ENCODE measurements around the gene SVEP1. TPM values are rescaled to one million over a fixed set of nuclear protein-coding genes. Genes with fewer than 3 reads are reported as not detected.
"Not testable (repeated sequence)": the region's sequence is repeated elsewhere in the genome, so short reads cannot be mapped to it uniquely, and the experiment has no call there.

The SVEP1 gene
- polyA plus RNA-seq, 3 donors: 4.5 to 10.1 (median 6.8) TPM

DNA sequence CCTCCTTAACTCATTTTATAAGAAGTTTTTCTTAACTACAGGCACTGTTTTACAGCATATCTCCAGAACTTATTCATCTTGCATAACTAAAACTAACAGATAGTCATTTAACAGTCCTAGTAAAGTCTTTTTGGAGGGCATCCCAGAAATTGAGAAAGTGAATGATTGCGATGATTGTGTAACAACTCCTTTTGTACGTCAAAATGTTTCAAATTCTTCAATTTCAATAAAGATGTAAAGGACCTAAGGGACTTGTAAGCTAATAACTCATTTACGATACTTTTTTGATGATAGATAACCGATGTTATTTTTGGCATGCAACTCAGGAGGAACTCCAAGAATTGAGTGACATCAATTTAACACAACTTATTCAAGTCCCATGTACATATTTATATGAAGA is 42.7 kb downstream of the SVEP1 start:
- no peak for DNase-seq (ENCODE audit: extremely low read depth in 1 of 11, low read depth in 9 of 11, low spot score in 4 of 11)

DNA sequence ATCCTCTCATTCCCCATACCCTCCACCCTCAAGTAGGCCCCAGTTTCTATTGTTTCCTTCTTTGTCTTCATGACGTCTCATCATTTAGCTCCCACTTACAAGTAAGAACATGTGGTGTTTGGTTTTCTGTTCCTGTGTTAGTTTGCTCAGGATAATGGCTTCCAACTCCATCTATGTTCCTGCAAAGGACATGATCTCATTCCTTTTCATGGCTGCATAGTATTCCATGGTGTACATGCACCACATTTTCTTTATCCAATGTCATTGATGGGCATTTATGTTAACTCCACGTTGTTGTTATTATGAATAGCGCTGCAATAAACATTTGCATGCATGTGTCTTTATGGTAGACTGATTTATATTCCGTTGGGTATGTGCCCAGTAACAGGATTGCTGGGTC is 45.4 kb downstream of the SVEP1 start:
- not testable (repeated sequence) for DNase-seq (ENCODE audit: extremely low read depth in 1 of 11, low read depth in 9 of 11, low spot score in 4 of 11)

DNA sequence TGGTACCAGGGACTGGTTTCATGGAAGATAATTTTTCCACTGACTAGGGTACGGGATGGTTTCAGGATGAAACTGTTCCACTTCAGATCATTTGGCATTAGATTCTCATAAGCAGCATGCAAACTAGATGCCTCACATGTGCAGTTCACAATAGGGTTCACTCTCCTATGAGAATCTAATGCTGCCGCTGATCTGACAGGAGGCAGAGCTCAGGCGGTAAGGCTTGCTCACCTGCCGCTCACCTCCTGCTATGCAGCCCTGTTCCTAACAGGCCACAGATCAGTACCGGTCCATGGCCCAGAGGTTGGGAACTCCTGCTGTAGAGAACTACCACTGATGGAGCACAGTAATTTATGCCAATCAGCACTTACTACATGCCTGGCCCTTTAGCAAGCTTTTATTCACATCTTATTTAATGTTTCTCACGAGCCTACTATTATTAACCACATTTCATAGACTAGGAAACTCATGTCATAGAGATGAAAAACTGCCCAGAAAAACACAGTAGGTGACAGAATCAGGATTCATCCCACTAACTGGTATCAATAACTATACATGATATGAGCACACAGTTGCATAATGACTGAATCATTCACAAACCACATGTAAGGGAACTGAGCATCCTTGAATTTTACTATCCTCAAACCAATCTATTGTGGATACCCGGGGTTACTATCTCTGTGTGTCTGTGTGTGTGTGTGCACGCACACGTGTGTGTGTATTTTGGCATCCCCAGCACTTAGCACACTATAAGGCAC is 46.5 kb downstream of the SVEP1 start:
- DNase-seq (ENCODE audit: extremely low read depth in 1 of 11, low read depth in 9 of 11, low spot score in 4 of 11): no peak

DNA sequence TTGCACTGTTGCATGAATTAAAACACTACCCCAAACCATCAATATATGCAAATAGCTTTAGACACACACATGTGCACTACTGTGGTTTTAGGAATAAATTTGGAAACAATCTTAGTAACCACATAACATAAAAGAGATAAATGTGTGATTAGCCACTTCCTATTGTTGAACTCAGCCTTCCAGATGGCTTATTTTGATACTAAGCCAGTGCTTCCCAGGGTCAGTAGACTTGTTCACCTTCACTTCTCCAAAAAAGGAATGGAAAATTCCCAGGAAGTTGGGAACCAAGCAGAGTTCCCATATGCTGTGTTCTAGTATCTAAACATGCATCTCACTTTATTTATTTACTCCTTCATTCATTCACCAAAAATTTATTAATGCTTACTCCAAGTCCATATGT is 47.8 kb downstream of the SVEP1 start:
- no peak for DNase-seq (ENCODE audit: extremely low read depth in 1 of 11, low read depth in 9 of 11, low spot score in 4 of 11)

DNA sequence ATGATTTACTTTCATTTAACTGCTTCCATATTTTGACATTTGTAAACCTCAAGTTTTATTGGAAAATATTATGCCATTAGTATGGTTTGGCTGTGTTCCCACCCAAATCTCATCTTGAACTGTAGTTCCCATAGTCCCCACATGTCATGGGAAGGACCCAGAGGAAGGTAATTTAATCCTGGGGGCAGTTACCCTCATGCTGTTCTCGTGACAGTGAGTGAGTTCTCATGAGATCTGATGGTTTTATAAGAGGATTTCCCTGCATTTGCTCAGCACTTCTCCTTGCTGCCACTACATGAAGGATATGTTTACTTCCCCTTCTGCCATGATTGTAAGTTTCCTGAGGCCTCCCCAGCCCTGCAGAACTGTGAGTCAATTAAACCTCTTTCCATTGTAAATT is 48.3 kb downstream of the SVEP1 start:
- DNase-seq (ENCODE audit: extremely low read depth in 1 of 11, low read depth in 9 of 11, low spot score in 4 of 11): not testable (repeated sequence)

DNA sequence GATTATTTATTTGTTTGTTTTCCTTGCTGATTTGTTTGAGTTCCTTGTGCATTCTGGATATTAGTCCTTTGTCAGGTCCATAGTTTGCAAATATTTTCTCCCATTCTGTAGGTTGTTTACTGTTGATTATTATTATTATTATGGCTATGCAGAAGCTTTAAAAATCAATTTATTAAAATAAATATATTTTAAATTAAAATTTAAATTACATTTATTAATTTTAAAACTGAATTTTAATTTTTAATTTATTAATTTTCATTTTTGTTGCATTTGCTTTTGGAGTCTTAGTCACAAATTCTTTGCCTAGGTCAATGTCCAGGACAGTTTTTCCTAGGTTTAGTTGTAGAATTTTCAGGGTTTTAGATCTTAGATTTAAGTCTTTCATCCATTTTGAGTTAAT is 50.9 kb downstream of the SVEP1 start:
- DNase-seq (ENCODE audit: extremely low read depth in 1 of 11, low read depth in 9 of 11, low spot score in 4 of 11): no peak

DNA sequence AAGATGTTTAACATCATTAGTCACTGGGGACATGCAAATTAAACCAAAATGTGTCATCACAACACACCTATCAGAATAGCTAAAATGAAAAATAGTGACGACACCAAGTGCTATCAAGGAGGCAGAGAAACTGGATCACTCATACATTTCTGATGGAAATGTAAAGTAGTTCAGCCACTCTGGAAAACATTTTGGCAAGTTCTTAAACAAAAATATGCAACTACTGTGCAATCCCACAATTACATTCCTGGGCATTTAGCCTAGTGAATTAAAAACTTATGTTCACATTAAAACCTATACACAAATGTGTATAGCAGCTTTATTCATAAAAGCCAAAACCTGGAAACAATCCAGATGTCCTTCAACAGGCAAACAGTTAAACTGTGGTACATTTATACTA is 53.1 kb downstream of the SVEP1 start:
- no peak for DNase-seq (ENCODE audit: extremely low read depth in 1 of 11, low read depth in 9 of 11, low spot score in 4 of 11)

DNA sequence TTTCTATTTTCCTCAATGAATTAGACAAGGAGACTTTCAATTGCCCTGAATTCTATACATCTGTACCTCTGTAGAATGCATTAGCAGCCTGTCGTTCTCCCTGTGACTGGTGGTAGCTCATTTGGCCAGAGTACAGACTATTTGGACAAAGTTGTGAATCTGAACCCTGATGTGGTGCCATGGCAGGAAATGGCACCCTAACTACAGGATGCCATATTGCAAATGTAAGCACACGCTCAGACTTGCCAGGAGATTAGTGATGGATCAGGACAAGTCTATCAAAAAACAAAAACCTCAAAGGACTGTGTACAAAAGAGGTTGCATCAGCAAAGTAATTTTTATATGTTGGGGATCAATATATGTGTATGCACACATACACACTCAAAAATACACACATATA is 58.3 kb downstream of the SVEP1 start:
- DNase-seq (ENCODE audit: extremely low read depth in 1 of 11, low read depth in 9 of 11, low spot score in 4 of 11): no peak

DNA sequence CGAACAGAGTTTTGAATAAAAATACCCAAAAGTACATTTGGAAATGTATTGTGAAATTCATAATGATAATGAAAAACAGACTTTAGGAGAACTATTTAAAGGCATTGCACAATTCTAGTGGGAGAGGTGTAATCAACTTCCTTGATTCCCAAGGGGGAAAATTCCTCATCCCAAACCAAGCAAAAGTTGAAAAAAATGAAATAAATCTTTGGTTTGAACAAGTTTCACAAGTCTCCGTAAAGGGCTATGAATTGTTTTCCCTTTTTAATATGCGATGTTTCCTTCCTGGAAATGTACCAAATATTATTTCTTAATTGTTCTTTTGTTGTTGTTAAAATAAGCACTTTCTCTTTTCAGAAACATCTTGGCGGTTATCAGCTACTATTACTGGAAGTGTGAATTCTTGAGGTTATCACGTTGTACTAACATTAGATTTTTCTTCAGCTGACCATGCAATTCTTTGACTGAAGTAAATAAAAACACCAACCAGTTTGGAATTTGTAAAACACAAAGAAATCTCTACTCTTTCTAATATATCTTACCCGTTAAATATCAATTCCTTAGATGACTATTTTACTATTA is 59.3 kb downstream of the SVEP1 start:
- no peak for DNase-seq (ENCODE audit: extremely low read depth in 1 of 11, low read depth in 9 of 11, low spot score in 4 of 11)

DNA sequence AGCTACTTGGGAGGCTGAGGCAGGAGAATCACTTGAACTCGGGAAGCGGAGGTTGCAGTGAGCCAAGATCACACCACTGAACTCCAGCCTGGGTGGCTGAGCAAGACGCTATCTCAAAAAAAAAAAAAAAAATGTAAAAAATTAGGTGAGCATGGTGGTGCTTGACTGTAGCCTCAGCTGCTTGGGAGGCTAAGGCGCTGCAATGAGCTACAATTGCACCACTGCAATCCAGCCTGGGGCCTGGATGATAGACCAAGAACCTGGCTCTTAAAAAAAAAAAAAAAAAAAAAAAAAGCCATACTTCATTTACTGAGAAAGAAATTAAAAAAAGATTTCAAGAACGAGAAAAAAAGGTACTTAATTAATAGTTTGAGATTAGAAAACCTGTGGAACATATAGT is 62.1 kb downstream of the SVEP1 start:
- no peak for DNase-seq (ENCODE audit: extremely low read depth in 1 of 11, low read depth in 9 of 11, low spot score in 4 of 11)

DNA sequence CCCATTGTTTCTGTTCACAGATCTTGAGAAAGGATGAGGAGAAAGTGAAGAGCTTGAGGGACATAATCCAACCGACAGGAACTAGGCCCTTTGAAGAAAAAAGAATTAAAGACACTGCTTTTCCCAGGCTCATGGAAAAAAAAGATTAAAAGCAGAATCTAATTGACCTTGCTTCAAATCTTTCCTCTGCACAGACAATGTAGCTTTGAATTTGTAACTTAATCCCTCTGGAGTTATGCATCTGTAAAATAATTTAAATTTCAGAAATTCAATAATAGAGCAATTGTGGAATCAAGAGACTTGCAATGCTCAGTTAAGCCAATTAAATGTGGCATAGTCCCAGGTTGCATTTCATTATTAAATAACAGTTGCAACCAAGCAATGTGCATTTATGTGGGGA is 64.6 kb downstream of the SVEP1 start:
- no peak for DNase-seq (ENCODE audit: extremely low read depth in 1 of 11, low read depth in 9 of 11, low spot score in 4 of 11)

DNA sequence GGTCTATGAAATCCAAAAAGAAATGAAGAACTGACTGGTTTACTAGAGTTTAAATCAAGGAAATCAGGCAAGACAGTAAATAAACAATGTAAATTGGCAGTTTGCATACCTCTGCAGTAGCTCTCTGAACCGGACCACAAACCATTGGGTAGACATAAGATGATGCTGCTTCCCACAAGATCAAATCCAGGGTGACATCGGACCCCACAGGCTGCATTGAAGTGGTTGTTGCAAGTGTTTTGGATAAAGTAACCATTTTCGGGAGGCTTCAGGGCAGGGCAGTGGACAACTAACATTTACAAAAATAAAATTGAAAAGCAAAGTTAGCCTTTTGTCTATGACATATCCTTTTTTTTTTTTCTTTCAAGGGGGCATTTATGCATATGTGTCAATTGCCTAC is 66.7 kb downstream of the SVEP1 start:
- DNase-seq (ENCODE audit: extremely low read depth in 1 of 11, low read depth in 9 of 11, low spot score in 4 of 11): no peak

DNA sequence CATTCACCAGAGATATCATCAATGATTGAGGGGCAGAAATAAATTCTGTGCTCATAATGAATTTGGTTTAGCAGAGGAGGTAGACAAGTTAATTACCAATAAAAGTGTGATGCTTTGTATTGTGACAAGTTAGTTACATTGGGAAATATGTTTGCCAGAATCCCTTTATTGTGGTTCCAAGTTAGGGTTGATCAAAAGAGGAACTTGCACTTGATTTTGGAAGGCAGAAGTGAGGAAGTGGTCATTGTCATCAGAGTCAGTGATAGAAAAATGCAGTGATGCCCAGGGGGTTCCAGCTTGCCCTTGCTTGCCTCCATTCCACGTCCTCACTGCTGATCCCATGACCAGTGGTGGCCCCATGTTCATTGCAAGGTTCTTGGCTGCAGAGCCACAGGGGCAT is 69.7 kb downstream of the SVEP1 start:
- DNase-seq (ENCODE audit: extremely low read depth in 1 of 11, low read depth in 9 of 11, low spot score in 4 of 11): no peak

DNA sequence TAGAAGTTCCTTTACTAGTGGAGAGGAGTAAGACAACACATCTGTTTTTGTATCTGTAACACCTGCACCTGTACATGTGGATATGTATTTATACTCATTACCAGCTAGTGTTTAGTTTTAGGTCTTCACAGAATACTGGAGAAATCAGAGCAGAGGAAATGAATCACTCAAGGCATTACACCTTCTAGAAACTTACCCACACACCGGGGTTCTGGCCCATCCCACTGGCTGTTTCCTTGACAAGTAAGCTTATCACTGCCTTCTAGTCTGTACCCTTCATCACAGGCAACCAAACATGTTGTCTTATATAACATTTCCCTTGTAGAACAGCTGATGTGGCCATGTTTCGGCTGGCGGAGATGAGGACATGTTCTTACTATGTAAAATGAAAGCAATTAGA is 76.7 kb downstream of the SVEP1 start:
- DNase-seq (ENCODE audit: extremely low read depth in 1 of 11, low read depth in 9 of 11, low spot score in 4 of 11): no peak

DNA sequence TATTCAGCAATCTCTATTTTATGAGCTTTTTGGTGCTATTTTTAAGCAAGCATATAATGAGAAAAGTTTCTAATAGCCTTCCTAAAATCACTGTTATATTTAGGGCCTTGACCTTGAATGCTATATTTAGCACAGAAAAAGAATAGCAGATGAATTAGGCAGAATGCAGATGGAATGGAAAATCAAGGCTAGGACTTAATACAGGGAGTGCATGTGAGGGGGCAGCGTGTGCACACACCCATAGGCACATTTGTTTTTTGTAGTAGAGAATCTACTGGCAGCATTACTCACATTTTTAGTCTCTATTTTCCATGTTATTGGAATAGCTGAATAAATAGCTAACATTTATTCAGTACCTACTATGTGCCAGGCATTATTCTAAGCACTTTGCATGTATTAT is 79.9 kb downstream of the SVEP1 start:
- no peak for DNase-seq (ENCODE audit: extremely low read depth in 1 of 11, low read depth in 9 of 11, low spot score in 4 of 11)

DNA sequence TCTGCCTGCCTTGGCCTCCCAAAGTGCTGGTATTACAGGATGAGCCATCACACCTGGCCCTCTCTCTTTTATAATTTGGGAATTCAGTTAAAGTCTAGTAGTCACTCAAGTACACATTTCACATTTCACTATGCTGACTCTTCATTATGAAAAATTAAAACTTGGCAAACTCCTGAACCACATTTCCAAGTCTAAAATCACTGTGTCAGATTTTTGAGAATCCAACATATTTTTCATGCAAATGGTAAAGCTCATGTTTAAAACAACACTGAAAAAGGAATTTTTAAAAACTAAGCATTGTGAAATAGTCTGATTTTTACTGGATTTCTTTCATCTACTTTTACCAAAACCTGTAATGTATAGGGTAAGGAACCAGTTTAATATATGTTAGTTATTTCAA is 92.3 kb downstream of the SVEP1 start:
- no peak for DNase-seq (ENCODE audit: extremely low read depth in 1 of 11, low read depth in 9 of 11, low spot score in 4 of 11)

DNA sequence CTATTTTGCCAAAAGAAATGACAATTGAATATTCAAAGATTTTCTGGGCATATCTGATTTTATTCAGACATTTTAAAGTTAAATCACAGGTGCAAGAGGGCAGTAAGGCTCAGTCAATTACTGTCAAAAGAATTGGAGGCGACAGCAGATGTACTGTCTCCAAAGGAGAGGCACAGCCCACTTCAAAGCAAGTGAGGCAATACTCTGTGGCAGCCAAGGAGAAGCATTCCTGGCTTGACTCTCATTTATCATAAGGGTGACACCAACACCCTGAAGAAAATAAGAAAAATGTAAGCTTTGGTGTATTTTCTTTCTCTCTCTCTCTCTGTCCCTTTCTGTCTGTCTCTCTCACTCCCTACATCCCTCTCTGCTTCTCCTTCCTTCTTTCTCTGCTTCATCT is 93.3 kb downstream of the SVEP1 start:
- DNase-seq (ENCODE audit: extremely low read depth in 1 of 11, low read depth in 9 of 11, low spot score in 4 of 11): no peak

DNA sequence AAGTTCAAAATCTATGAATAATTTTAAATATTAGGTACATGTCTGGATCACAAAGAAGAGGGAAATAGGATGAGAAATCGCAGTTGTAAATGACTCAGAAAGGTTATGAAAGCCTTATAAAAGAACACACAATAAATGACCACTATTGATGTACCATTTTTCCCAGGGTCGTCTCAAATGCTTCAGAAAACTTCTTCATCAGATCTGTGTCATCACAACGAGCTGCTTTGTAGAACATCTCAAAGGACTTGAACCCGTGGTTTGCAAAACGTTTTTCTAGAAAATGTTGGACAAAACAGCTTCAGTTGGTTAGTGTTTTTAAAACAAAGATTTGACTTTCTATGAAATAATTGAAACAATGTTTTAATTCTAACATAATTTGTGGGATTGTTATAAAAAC is 100.1 kb downstream of the SVEP1 start:
- DNase-seq (ENCODE audit: extremely low read depth in 1 of 11, low read depth in 9 of 11, low spot score in 4 of 11): no peak

DNA sequence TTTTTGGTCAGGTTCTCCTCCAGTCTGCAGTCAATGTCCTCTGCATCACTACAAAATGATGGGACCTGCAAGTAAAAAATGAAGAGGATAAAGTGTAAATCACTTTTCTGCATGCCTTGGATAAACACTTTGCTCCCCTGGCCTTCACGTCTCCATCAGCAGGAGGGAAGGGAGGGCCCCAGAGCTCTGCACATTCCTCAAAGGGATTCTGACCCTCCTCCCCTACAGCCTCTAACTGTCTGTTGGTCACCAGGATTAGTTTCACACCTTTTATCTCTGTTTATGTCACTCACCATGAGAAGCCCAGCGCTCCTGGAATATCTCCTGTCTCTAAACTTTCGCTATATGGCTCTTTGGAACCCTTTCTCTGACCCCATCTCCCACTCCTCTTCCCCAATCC is 103.3 kb downstream of the SVEP1 start:
- no peak for DNase-seq (ENCODE audit: extremely low read depth in 1 of 11, low read depth in 9 of 11, low spot score in 4 of 11)

DNA sequence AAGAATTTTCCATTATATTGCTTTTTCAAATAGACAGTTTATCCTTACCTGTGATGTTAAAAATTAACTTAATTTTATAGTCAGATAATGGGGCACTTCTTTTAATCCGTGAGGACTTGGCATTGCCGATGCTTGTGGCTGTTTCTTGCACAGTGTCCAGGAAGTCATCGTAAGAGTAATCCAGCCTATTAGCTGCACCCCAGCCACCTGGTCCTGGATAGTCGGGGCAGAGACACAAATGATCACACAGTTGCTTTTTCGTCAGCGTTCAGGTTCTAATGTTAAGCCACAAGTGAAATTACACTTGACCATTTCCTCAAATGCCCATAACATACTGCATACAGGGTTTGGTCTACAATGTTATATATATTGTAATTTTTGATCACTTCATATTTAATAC is 107.4 kb downstream of the SVEP1 start:
- DNase-seq (ENCODE audit: extremely low read depth in 1 of 11, low read depth in 9 of 11, low spot score in 4 of 11): no peak

DNA sequence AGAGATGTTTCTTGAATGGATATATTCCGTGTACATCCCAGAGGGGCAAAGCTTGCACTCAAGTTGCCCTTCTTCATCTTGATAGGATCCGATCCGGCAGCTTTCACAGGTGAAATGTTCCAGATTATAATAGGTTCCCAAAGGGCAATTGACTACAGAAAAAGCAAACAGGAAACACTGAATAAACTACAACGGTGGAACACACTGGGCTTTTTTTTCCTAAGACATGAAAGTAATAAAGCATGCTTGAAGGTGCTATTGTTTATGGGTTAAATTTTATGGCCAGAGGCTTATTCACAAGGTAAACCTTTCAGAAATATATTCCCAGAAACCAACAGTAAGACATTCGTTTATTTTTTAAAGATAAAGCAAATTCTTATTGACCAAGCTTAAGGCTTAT is 110.6 kb downstream of the SVEP1 start:
- no peak for DNase-seq (ENCODE audit: extremely low read depth in 1 of 11, low read depth in 9 of 11, low spot score in 4 of 11)
